NCI-H446 treated with DMSO at 0.1 percent for 48 hours (cell line): ENCODE results near the gene ABI3.
"Not testable (repeated sequence)": the region's sequence is repeated elsewhere in the genome, so short reads cannot be mapped to it uniquely, and the experiment has no call there.

Experiments
- DNase-seq: peaks from one replicate; lab custom pipeline; 2025; lab: John Stamatoyannopoulos, UW

The ABI3 gene, protein sequence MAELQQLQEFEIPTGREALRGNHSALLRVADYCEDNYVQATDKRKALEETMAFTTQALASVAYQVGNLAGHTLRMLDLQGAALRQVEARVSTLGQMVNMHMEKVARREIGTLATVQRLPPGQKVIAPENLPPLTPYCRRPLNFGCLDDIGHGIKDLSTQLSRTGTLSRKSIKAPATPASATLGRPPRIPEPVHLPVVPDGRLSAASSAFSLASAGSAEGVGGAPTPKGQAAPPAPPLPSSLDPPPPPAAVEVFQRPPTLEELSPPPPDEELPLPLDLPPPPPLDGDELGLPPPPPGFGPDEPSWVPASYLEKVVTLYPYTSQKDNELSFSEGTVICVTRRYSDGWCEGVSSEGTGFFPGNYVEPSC

DNA sequence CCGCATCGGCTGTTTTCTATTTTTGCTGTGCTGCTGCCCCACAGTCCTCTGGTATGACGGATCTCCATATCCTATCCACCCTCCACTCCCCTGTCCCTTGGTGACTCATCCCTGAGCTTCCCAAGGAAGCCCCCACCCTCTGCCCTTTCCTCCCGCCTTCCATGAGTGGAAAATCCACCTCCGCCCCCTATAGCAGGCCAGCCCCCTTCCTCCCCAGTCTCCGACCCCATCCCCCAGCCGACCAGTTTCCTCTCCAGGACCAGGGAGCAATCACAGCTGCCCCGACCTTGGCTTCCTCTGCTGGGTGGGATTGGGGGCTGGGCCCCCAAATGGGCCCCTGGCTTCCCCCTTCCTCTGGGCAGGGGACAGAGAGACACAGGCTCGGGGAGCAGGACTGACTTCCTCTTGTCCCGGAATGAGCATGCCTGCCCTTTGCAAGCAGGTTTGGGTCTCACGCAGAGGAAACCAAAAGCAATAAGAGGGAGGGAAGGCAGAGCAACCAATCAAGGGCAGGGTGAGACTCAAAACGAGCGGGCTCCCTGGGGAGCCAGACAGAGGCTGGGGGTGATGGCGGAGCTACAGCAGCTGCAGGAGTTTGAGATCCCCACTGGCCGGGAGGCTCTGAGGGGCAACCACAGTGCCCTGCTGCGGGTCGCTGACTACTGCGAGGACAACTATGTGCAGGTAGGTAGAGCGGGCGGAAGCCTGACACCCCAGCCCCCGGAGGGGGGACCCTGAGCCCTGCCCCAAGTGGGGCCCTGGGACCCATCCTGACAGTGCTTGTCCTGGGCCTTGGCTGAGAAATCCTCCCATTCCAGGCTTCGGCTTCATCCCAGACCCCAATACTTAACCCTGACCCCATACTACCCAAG lies at the start of gene ABI3, which contains the start of gene GNGT2:
ABI3 (plus strand) TSS at position 550 of the 872 bp plus-strand sequence; CDS start at position 568, 18 bp downstream.
GNGT2 (minus strand) TSS at position 417 of the 872 bp plus-strand sequence. CDS start 3,152 bp downstream, outside the sequence.
- DNase-seq = no peak

DNA sequence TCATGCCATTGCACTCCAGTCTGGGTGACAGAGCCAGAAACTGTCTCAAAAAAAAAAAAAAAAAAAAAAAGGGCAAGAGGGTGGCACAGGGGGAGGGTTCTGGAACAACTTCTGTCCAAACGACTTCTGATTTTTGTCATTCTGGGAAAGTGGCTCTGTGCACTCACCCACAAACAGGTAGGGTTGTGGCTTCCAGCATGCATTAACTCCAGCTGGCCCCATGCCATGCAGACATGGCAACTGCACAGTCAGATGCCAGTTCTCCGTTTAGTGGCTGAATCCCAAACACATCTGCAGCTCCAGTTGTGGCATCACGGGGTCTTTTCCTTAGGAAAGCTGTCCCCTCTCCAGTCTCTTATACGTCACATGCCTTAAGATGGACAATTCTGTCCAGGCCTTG lies 47.6 kb upstream of the ABI3 start:
- no peak for DNase-seq

- DNase-seq = no peak
Measured at GRCh38 chr17:49165143-49165542, 45.4 kb upstream of the ABI3 start.

DNA sequence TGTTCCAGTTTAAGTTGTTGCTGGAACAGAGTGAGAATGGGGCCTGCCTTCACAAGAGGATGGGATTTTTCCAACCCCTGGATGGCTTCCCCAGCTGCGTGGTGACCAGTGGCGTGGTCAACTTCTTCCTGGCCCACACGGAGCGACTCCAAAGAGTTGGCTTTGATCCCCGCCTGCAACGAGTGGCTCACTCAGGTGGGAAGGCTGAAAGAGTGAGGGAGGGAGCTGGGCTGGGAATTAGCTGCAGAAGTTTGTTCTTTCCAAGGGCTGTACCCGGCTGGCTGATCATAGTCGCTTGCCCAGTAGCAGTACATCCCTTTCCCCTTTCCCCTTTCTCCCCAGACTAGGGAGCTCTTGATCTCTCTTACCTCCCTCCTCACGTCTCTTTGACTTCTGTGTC lies 41.8 kb upstream of the ABI3 start:
- no peak for DNase-seq

GRCh38 chr17:49170216-49170615 lies 40.3 kb upstream of the ABI3 start:
- no peak for DNase-seq

DNA sequence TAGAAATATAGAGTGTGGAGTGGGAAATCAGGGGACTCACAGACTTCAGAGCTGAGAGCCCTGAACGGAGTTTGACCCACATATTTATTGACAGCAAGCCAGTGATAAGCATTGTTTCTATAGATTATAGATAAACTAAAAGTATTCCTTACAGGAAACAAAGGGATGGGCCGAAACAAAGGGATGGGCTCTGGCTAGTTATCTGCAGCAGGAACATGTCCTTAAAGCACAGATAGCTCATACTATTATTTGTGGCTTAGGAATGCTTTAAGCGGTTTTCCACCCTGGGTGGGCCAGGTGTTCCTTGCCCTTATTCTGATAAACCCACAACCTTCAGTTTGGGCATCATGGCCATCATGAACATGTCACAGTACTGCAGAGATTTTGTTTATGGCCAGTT lies 39.8 kb upstream of the ABI3 start:
- not testable (repeated sequence) for DNase-seq

- not testable (repeated sequence) for DNase-seq
Measured at GRCh38 chr17:49175978-49176377, 34.5 kb upstream of the ABI3 start.

DNA sequence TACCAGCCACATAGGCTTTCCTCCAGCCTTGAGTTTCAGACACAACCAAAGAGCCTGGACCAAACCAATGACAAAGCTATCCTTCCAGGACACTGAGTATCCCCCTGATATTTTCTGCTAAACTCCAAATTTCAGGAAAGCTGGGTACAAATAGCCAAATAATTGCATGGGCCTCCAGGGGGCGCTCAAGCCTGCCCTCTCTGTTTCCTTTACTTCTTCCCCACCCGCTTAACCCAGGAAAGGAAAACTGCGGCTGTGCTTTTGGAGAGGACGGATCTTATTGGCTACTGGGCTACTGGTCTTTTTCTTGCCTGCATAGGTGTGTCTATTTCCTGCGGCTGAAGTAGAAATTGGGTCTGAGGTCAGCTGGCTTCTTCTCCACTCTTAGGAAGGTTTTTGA lies 30.2 kb upstream of the ABI3 start:
- DNase-seq = peak; percentile 4

DNA sequence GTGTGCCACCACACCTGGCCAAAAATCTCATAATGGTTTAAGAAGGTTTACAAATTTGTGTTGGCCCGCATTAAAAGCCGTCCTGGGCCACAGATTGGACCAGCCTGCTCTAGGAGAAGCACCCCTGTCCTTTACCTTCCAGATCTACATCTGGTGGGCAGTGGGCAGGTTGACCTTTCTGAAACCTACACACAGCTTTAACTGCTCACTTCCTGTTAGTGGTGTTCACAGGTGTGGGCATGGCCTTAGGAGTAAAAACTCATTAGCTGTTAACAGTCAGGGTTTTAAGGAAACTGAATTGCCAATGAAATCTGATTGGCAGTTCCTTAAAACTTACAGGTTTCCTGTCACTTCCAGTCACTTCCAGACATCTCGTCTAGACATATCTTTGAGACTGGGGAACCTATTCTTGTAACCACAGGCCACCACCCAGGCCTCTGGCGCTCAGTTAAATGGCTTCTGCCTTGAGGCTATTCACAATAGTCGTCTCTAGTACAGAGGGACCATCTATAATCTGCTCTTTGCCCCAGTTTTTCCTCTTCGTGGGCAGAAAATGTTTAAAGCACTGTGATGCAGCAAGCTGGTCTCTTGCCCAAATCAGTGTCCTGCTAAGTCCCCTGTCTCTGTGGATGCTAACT lies 29.4 kb upstream of the ABI3 start:
- DNase-seq = no peak

DNA sequence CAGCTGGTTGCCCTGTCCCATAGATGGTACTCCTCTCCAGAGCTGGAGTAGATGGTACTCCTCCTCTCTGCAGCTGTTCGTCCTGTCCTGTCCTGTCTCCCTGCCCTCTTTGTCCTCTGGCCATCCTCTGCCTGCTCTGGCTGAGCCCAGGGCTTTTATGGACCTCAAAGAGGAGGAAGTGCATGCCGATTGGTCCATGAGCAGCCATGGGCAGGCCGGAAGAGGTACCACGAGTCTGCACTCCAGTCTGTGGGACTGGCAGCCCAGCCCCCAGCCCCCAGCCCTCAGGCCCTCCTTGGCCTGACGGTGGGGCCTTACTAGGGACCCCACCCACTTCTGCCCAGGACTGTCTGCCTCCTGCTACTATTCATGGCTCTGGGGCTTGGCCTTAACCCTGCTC lies 27.2 kb upstream of the ABI3 start:
- DNase-seq = no peak

- DNase-seq = no peak
Measured at GRCh38 chr17:49183801-49184200, 26.7 kb upstream of the ABI3 start.

GRCh38 chr17:49184522-49184921 lies 26.0 kb upstream of the ABI3 start:
- not testable (repeated sequence) for DNase-seq

DNA sequence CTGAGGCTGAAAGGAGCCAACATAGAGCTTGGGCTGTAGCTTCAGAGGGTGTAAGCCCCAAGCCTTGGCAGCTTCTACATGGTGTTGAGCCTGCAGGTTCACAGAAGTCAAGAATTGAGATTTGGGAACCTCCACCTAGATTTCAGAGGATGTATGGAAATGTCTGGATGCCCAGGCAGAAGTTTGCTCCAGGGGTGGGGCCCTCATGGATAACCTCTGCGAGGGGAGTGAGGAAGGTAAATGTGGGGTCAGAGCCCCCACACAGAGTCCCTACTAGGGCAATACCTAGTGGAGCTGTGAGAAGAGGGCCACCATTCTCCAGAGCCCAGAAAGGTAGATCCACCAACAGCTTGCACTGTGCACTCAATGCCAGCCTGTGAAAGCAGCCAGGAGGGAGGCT lies 25.1 kb upstream of the ABI3 start:
- DNase-seq = not testable (repeated sequence)

DNA sequence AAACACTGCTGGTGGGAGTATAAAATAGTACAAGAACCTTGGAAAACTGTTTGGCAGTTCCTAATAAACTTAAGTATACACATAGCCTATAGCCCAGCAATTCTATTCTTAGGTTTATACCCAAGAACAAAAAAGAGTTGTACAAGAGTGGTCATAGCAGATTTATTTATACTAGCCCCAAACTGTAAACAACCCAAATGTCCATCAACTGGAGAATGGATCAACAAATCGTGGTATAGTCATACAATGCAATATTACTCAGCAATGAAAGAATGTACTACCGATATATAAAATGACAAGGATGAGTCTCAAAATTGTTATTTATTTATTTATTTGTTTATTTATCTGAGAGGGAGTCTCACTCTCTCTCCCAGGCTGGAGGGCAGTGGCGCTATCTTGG lies 23.2 kb upstream of the ABI3 start:
- DNase-seq = no peak

GRCh38 chr17:49190932-49191331 lies 19.6 kb upstream of the ABI3 start:
- DNase-seq = no peak

DNA sequence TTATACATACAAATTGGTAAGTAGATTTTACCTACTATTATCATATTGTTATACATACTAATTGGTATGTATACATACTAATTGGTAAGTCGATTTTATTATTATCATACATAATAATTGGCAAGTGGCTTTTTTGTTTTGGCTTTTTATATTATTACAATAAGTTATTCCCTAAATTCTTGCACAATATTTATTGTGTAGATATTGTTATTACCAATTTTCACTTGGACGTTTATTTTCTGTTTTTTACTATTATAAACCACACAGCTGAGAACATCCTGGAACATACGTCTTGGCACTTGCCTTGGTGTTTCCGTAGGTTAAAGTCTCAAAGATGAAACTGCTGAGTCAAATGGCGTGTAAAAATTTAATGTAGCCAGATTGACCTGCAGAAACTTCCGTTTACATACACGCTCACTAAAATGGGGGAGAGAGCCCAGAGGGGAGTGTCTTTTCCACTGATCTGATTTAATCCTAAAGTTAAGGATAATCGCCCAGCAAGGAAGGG lies 19.0 kb upstream of the ABI3 start:
- DNase-seq = peak; percentile 40

DNA sequence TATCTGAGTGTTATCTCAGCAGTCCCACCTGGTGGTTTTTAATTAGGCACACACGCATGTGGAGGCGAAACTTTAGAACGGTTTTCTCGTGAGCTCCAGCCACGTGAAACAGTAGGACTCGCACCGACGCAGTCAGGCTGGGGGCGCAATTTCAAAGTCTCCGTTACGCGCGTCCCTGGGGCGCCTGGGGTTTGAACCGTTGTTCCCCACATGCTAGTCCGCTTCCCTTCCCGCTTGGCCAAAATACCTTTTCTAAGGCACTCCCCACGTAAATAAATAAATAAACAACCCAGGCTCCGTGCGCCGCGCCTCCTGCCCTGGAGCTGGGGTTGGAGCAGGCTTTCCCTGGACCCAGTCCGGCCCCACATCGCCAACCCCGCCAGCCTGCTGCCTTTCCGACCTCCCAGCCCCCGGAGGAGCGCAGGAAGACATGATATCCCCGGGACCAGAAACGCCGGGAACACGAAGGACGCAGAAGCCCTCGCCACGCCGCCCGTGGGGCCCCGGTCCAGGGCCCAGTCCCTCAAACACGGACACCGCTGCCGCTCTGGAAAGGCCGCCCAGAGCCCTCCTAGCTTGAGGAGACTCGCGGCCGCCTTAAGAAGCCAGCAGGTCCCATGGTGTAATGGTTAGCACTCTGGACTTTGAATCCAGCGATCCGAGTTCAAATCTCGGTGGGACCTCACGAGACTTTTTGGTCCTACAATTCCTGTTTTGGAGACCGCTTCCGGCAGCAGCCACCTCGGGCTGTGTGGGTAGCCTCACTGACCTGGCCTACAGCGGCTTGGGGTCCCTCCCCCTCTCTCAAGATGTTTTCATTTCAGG lies 18.4 kb upstream of the ABI3 start:
- DNase-seq = peak; percentile 91

GRCh38 chr17:49193513-49194296 lies 16.8 kb upstream of the ABI3 start:
- DNase-seq = no peak

DNA sequence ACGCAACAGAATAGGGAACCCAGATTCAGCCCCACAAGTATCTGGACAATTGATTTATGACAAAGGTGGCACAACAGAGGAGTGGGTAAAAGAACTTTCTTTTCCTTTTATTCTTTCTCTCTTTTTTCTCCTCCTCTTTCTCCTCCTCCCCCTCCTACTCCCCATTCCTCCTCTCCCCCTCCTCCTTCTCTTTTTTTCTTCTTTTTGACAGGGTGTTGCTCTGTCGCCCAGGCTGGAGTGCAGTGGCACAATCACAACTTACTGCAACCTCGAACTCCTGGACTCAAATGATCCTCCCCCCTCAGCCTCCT lies 16.3 kb upstream of the ABI3 start:
- no peak for DNase-seq

DNA sequence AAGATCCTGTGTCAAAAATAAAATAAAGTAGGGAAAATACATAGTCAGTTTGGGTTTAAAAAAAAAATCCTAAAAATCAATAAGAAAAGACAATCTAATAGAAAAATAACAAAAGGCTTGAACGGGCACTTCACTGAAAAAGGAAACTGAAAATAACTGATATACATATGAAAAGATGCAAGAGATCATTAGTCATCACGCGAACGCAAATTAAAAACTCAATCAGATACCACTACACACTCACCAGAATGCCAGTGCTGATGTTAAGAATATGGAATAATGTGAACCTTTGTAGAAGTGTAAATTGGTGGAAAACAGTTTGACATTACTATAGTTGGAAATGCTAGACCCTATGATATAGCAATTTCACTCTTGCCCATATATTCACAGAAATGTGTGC lies 14.8 kb upstream of the ABI3 start:
- DNase-seq = no peak

DNA sequence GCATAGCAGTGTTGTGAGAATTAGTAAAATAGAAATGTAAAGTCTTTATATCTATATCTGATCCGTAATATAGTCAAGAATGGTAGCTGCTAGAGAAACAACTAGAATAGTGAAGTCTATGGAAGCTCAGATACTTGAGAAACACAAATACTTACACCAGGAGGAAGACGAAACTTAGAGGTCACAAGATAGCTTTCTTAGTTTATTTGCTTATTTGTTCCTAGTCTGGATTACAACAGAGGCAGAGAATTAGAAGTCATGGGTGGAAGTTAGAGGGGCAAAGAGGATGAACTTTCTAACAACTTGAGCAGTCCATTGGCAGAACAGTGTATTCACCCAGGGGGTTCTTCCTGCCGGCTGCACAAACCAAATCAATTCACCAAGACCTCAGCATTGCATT lies 14.0 kb upstream of the ABI3 start:
- DNase-seq = no peak
